H1 (cell line): ENCODE results near the gene SLC22A3.

ENCODE experiments used
- CEBPB ChIP-seq: IDR thresholded peaks from 2 replicates; pipeline ENCODE4 v1.6.1; 2012; ENCODE audit warnings: low read depth, low read length
- EP300 ChIP-seq, 2 experiments: IDR thresholded peaks; 1 replicate in 1 of 2; 2 replicates in 1 of 2; pipeline ENCODE4 v1.6.1; 2011 to 2012; ENCODE audit warnings: low read depth in 2 of 2, low read length in 2 of 2, mild to moderate bottlenecking in 2 of 2, borderline replicate concordance in 1 of 2, inconsistent platforms in 1 of 2, moderate library complexity in 1 of 2
- GABPA ChIP-seq: IDR thresholded peaks from 2 replicates; pipeline ENCODE4 v1.6.1; 2011; ENCODE audit warnings: mild to moderate bottlenecking, low read length, moderate library complexity, borderline replicate concordance; ENCODE audit not compliant: insufficient read depth
- HDAC6 ChIP-seq: IDR thresholded peaks from one replicate; pipeline ENCODE4 v1.7.1; 2012; ENCODE audit warnings: low read depth, mild to moderate bottlenecking, inconsistent platforms, low read length, moderate library complexity
- JUN ChIP-seq: IDR thresholded peaks from 2 replicates; pipeline ENCODE4 v1.6.1; 2011; ENCODE audit warnings: low read depth, mild to moderate bottlenecking, improper control_type of control experiment, low read length
- KDM1A ChIP-seq: fragments of 200-600, 300-600 bp; sonication (generic); IDR thresholded peaks from 2 replicates; pipeline ENCODE4 v1.7.1; 2016; ENCODE audit warnings: mild to moderate bottlenecking, low read length, borderline replicate concordance
- MAFK ChIP-seq: IDR thresholded peaks from 2 replicates; pipeline ENCODE4 v1.6.1; 2012; ENCODE audit warnings: low read depth, mild to moderate bottlenecking, improper control_type of control experiment, low read length
- POLR2A ChIP-seq, 2 experiments: IDR thresholded peaks; 1 replicate in 1 of 2; 2 replicates in 1 of 2; pipeline ENCODE4 v1.6.1; 2011; ENCODE audit warnings: low read depth in 2 of 2, low read length in 2 of 2, mild to moderate bottlenecking in 2 of 2; ENCODE audit errors: control extremely low read depth in 1 of 2
- RAD21 ChIP-seq, 2 experiments: IDR thresholded peaks in 1 of 2; conservative IDR thresholded peaks in 1 of 2; 2 replicates each; pipeline ENCODE4 v1.6.1; 2011; ENCODE audit warnings: low read depth in 2 of 2, low read length in 2 of 2, improper control_type of control experiment in 1 of 2, inconsistent platforms in 1 of 2, mild to moderate bottlenecking in 1 of 2, moderate library complexity in 1 of 2
- RNF2 ChIP-seq: fragments of 200-900, 300-1000 bp; sonication (generic); IDR thresholded peaks from 2 replicates; pipeline ENCODE4 v1.7.1; 2016; ENCODE audit warnings: borderline replicate concordance, low read depth, mild to moderate bottlenecking, antibody characterized with exemption, low read length; ENCODE audit not compliant: poor library complexity, severe bottlenecking; ENCODE audit errors: missing control alignments
- SP4 ChIP-seq: IDR thresholded peaks from 2 replicates; pipeline ENCODE4 v1.6.1; 2012; ENCODE audit warnings: low read length, inconsistent platforms
- SUZ12 ChIP-seq: fragments of 200-600 bp; sonication (generic); IDR thresholded peaks from 2 replicates; pipeline ENCODE4 v1.6.1; 2012; ENCODE audit warnings: mild to moderate bottlenecking, inconsistent platforms, low read length, moderate library complexity, mixed read lengths
- TF ChIP-seq, protein P1 (sequence below), 3 experiments: IDR thresholded peaks; 1 replicate in 2 of 3; 2 replicates in 1 of 3; pipeline versions ENCODE4 v1.5.1 to v1.6.1; 2011; ENCODE audit warnings: low read length in 3 of 3, mild to moderate bottlenecking in 3 of 3, inconsistent platforms in 2 of 3, low read depth in 1 of 3, moderate library complexity in 1 of 3; ENCODE audit not compliant: insufficient read depth in 1 of 3; ENCODE audit errors: control extremely low read depth in 1 of 3
- TF ChIP-seq, protein P2 (sequence below): IDR thresholded peaks from 2 replicates; pipeline ENCODE4 v1.6.1; 2012; ENCODE audit warnings: inconsistent platforms

DNA sequence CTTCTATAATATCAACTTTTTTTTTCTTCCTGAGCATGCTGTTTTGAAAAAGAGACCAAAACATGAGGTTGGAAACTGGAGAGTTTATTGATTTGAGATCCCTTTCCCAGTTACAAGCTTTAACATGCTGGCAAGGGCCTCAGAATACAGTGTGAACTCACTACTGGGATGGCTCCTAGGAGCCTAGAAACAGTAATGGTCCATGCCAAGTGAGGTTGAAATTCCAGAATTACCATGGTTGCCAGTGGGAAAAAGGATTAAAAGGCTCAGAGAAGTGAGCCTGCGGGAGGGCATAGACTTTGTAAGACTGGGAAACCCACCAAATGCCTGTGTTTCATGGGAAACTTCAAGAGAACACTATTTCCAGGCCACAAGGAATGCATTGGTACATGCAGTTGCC is 28.9 kb upstream of the SLC22A3 start:
- TF ChIP-seq, protein P1, sequence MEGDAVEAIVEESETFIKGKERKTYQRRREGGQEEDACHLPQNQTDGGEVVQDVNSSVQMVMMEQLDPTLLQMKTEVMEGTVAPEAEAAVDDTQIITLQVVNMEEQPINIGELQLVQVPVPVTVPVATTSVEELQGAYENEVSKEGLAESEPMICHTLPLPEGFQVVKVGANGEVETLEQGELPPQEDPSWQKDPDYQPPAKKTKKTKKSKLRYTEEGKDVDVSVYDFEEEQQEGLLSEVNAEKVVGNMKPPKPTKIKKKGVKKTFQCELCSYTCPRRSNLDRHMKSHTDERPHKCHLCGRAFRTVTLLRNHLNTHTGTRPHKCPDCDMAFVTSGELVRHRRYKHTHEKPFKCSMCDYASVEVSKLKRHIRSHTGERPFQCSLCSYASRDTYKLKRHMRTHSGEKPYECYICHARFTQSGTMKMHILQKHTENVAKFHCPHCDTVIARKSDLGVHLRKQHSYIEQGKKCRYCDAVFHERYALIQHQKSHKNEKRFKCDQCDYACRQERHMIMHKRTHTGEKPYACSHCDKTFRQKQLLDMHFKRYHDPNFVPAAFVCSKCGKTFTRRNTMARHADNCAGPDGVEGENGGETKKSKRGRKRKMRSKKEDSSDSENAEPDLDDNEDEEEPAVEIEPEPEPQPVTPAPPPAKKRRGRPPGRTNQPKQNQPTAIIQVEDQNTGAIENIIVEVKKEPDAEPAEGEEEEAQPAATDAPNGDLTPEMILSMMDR (IDR thresholded peaks at IDR 0.05; ENCODE audit: control extremely low read depth in 1 of 3, insufficient read depth in 1 of 3, low read depth in 1 of 3, low read length in 3 of 3): no peak
- TF ChIP-seq GABPA: no peak
- no peak for TF ChIP-seq RNF2
- TF ChIP-seq RAD21 (IDR thresholded peaks at IDR 0.05 in 1 of 2, conservative IDR thresholded peaks at IDR 0.05 in 1 of 2; ENCODE audit: low read depth in 2 of 2, low read length in 2 of 2): no peak
- no peak for TF ChIP-seq HDAC6
- no peak for TF ChIP-seq POLR2A (IDR thresholded peaks at IDR 0.05; ENCODE audit: control extremely low read depth in 1 of 2, low read depth in 2 of 2, low read length in 2 of 2)
- no peak for TF ChIP-seq MAFK
- TF ChIP-seq, protein P2, sequence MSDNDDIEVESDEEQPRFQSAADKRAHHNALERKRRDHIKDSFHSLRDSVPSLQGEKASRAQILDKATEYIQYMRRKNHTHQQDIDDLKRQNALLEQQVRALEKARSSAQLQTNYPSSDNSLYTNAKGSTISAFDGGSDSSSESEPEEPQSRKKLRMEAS: no peak
- no peak for TF ChIP-seq JUN
- TF ChIP-seq CEBPB: no peak
- no peak for TF ChIP-seq EP300 (IDR thresholded peaks at IDR 0.05; ENCODE audit: borderline replicate concordance in 1 of 2, low read depth in 2 of 2, low read length in 2 of 2)
- TF ChIP-seq SUZ12: no peak
- no peak for TF ChIP-seq SP4
- no peak for TF ChIP-seq KDM1A
